Measurements from ENCODE around the gene FGF5.
"Not testable (repeated sequence)": the region's sequence is repeated elsewhere in the genome, so short reads cannot be mapped to it uniquely, and the experiment has no call there.

Gene FGF5

GRCh38 chr4:80302616-80303223 lies 36.3 kb downstream of the FGF5 start:
- DNase-seq: no peak

- DNase-seq: no peak
These were observed 39.0 kb downstream of the FGF5 start for GRCh38 chr4:80305466-80305865.

- DNase-seq: no peak
These were observed 39.8 kb downstream of the FGF5 start for GRCh38 chr4:80306260-80306659.

- DNase-seq: no peak
These were observed 40.8 kb downstream of the FGF5 start for GRCh38 chr4:80307183-80307735.

GRCh38 chr4:80307774-80308465 lies 41.5 kb downstream of the FGF5 start:
- DNase-seq: no peak

GRCh38 chr4:80308466-80308822 lies 42.0 kb downstream of the FGF5 start:
- DNase-seq: no peak

GRCh38 chr4:80309294-80310004 lies 43.0 kb downstream of the FGF5 start:
- no peak for DNase-seq

- no peak for DNase-seq
These were observed 44.7 kb downstream of the FGF5 start for GRCh38 chr4:80311130-80311529.

- DNase-seq: no peak
These were observed 45.7 kb downstream of the FGF5 start for GRCh38 chr4:80312124-80312523.

GRCh38 chr4:80313627-80314026 lies 47.2 kb downstream of the FGF5 start:
- DNase-seq: no peak

GRCh38 chr4:80315848-80316247 lies 49.4 kb downstream of the FGF5 start:
- DNase-seq: not testable (repeated sequence)

- no peak for DNase-seq
These were observed 54.9 kb downstream of the FGF5 start for GRCh38 chr4:80321341-80321740.

GRCh38 chr4:80321776-80322175 lies 55.3 kb downstream of the FGF5 start:
- no peak for DNase-seq

GRCh38 chr4:80322716-80323115 lies 56.3 kb downstream of the FGF5 start:
- no peak for DNase-seq

GRCh38 chr4:80324171-80324570 lies 57.7 kb downstream of the FGF5 start:
- DNase-seq: no peak

GRCh38 chr4:80331693-80332092 lies 65.2 kb downstream of the FGF5 start:
- no peak for DNase-seq

- no peak for DNase-seq
These were observed 66.7 kb downstream of the FGF5 start for GRCh38 chr4:80333121-80333520.

GRCh38 chr4:80334568-80334967 lies 68.1 kb downstream of the FGF5 start:
- no peak for DNase-seq

- DNase-seq: no peak
These were observed 68.7 kb downstream of the FGF5 start for GRCh38 chr4:80335226-80335553.

- DNase-seq: peak; percentile 4
These were observed 69.3 kb downstream of the FGF5 start, which contains the start of gene CFAP299 for GRCh38 chr4:80335554-80336358. Gene CFAP299, plus strand, starts transcription at chr4:80335730.

- DNase-seq: no peak
These were observed 70.1 kb downstream of the FGF5 start for GRCh38 chr4:80336582-80336981.

GRCh38 chr4:80340036-80340435 lies 73.6 kb downstream of the FGF5 start:
- DNase-seq: no peak
